ENCODE results near the gene ANKLE2. TPM values are rescaled to one million over a fixed set of nuclear protein-coding genes. Genes with fewer than 3 reads are reported as not detected.

Gene ANKLE2
- total and polyA plus RNA-seq, 10 of the 15 experiments (the other 5 are each of a cell fraction or from before 2014, with no cell fraction given): 4.3 to 89.4 (median 53.0) TPM

GRCh38 chr12:132772606-132773005 lies 11.0 kb upstream of the ANKLE2 start (continued):
- TF ChIP-seq ZBTB4 (CRISPR knock-in tag; IDR thresholded peaks at IDR 0.05): no peak
- TF ChIP-seq SMARCA5 (IDR thresholded peaks at IDR 0.05): no peak
- no peak for TF ChIP-seq SUPT20H (IDR thresholded peaks at IDR 0.05; ENCODE audit: borderline replicate concordance, control insufficient read depth, low read depth, low read length)
- no peak; the same call in 1 of the 2 replicates for TF ChIP-seq MLLT1 (IDR thresholded peaks at IDR 0.05)
- TF ChIP-seq MYC (IDR thresholded peaks at IDR 0.05; ENCODE audit: insufficient read depth, insufficient read length, insufficient replicate concordance, low read length, severe bottlenecking): no peak
- peak in 1 of 2 experiments; percentile 77; a peak in 3 of 4 replicates for TF ChIP-seq EP300 (IDR thresholded peaks at IDR 0.05; ENCODE audit: borderline replicate concordance in 1 of 2, control insufficient read depth in 1 of 2, low read depth in 2 of 2, low read length in 2 of 2)
- no peak for TF ChIP-seq KLF5 (IDR thresholded peaks at IDR 0.05; ENCODE audit: partially characterized antibody)
- TF ChIP-seq E2F8 (IDR thresholded peaks at IDR 0.05; ENCODE audit: low read depth, partially characterized antibody): no peak
- no peak for TF ChIP-seq ZBTB40 (IDR thresholded peaks at IDR 0.05; ENCODE audit: borderline replicate concordance)
- no peak for TF ChIP-seq CHD4 (IDR thresholded peaks at IDR 0.05)
- no peak for TF ChIP-seq TAF1 (IDR thresholded peaks at IDR 0.05; ENCODE audit: borderline replicate concordance, low read depth, low read length)
- TF ChIP-seq ZNF217 (IDR thresholded peaks at IDR 0.05): no peak
- no peak for TF ChIP-seq ASH2L (IDR thresholded peaks at IDR 0.05; ENCODE audit: borderline replicate concordance, low read depth)
- no peak for TF ChIP-seq POLR2A (IDR thresholded peaks at IDR 0.05; ENCODE audit: low read depth, low read length)
- TF ChIP-seq MTA3 (IDR thresholded peaks at IDR 0.05; ENCODE audit: borderline replicate concordance, low read length): no peak
- TF ChIP-seq MXI1 (IDR thresholded peaks at IDR 0.05; ENCODE audit: low read depth, low read length): no peak
- no peak for TF ChIP-seq NFIC (IDR thresholded peaks at IDR 0.05; ENCODE audit: low read depth, low read length)
- no peak for TF ChIP-seq IRF3 (IDR thresholded peaks at IDR 0.05)
